K562 (cell line): ENCODE measurements around the gene ENPP5. TPM values are rescaled to one million over a fixed set of nuclear protein-coding genes. Genes with fewer than 3 reads are reported as not detected.

Source experiments
- ATAC-seq: fragments of 200-7000 bp; cut with Tn5 transposase; 3 replicates; pipeline ENCODE4 v1.9.1; 2020; ENCODE audit warnings: moderate library complexity
- BruUV-seq: library from RNA; stranded (reverse); fragments of 400-500 nt; replicated peaks from 2 replicates; lab custom pipeline; 2021; lab: Mats Ljungman, UMichigan
- CTCF ChIA-PET: fragments of 300-600 bp; formaldehyde crosslinking; extraction: SDS; loops from one replicate; lab custom pipeline; 2021; ENCODE audit warnings: low intra/inter-chr PET ratio; lab: Yijun Ruan, JAX
- POLR2A ChIA-PET: fragments of 300-600, 350-650 bp; sonication (Branson Sonifier 250); formaldehyde crosslinking; extraction: SDS; loops from one replicate; lab custom pipeline; 2021; ENCODE audit warnings: antibody characterized with exemption, inconsistent platforms; lab: Yijun Ruan, JAX
- DNase-seq, 4 experiments: peaks; one replicate each; pipeline versions ENCODE4 v3.0.0 to v3.0.0-alpha.2; 2011 to 2018; ENCODE audit warnings: low spot score in 3 of 4, mixed read lengths in 3 of 4; ENCODE audit errors: extremely low read depth in 1 of 4
- FAIRE-seq: peaks from 2 replicates; lab custom pipeline; 2011; peaks lifted over from hg19 to GRCh38; lab: Jason Lieb, UNC
- H2AFZ ChIP-seq: 2 replicates; pipeline ENCODE4 v1.6.0; 2011; ENCODE audit warnings: low read depth, low read length, control low read depth, inconsistent platforms
- H3K27ac ChIP-seq: fragments of 200-600 bp; 3 replicates; pipeline ENCODE4 v1.8.0; 2011; ENCODE audit warnings: low read depth, mild to moderate bottlenecking, control low read depth, inconsistent platforms, low read length, moderate library complexity, mixed read lengths; ENCODE audit errors: extremely low read depth
- H3K27me3 ChIP-seq, 2 experiments: fragments of 300-600 bp in 1 of 2; 2 replicates in 1 of 2; 3 replicates in 1 of 2; pipeline versions ENCODE4 v1.6.0 to v1.8.0; 2011; ENCODE audit warnings: inconsistent platforms in 2 of 2, low read length in 2 of 2, mild to moderate bottlenecking in 1 of 2, mixed read lengths in 1 of 2, moderate library complexity in 1 of 2; ENCODE audit not compliant: control insufficient read depth in 2 of 2, insufficient read depth in 2 of 2
- H3K36me3 ChIP-seq: fragments of 300-600 bp; 3 replicates; pipeline ENCODE4 v1.8.0; 2011; ENCODE audit warnings: mild to moderate bottlenecking, low read length, inconsistent platforms; ENCODE audit not compliant: control insufficient read depth, insufficient read depth
- H3K4me1 ChIP-seq, 2 experiments: fragments of 200-600 bp in 1 of 2; replicated peaks in 1 of 2; 2 replicates in 1 of 2; 3 replicates in 1 of 2; pipeline versions ENCODE4 v1.5.1 to v1.8.0; 2011; ENCODE audit warnings: inconsistent platforms in 2 of 2, low read length in 2 of 2, mild to moderate bottlenecking in 1 of 2, mixed read lengths in 1 of 2, moderate library complexity in 1 of 2; ENCODE audit not compliant: control insufficient read depth in 2 of 2, insufficient read depth in 2 of 2
- H3K4me2 ChIP-seq: 2 replicates; pipeline ENCODE4 v1.6.1; 2011; ENCODE audit warnings: low read length, control low read depth, inconsistent platforms, mixed read lengths; ENCODE audit not compliant: insufficient read depth
- H3K4me3 ChIP-seq: fragments of 200-600 bp; sonication (generic), shearing (Covaris generic); 2 replicates; pipeline ENCODE4 v1.5.1; 2016; ENCODE audit warnings: control low read depth, inconsistent platforms
- H3K79me2 ChIP-seq: fragments of 200-600 bp; 3 replicates; pipeline ENCODE4 v1.8.0; 2011; ENCODE audit warnings: low read length, inconsistent platforms; ENCODE audit not compliant: control insufficient read depth, insufficient read depth
- H3K9ac ChIP-seq, 2 experiments: 2 replicates each; pipeline versions ENCODE4 v1.6.0 to v1.6.1; 2011; ENCODE audit warnings: low read depth in 2 of 2, low read length in 2 of 2, control low read depth in 1 of 2, inconsistent platforms in 1 of 2, mild to moderate bottlenecking in 1 of 2, mixed read lengths in 1 of 2; ENCODE audit not compliant: insufficient read depth in 1 of 2
- H3K9me1 ChIP-seq: one replicate; pipeline ENCODE4 v1.6.0; 2011; ENCODE audit warnings: inconsistent platforms, mild to moderate bottlenecking, low read length, moderate library complexity; ENCODE audit not compliant: control insufficient read depth, insufficient read depth
- H3K9me3 ChIP-seq: replicated peaks from 2 replicates; pipeline ENCODE4 v1.5.1; 2011; ENCODE audit warnings: low read depth, low read length, inconsistent platforms; ENCODE audit not compliant: control insufficient read depth, insufficient read depth
- H4K20me1 ChIP-seq: replicated peaks from 2 replicates; pipeline ENCODE4 v1.6.1; 2011; ENCODE audit warnings: low read length, inconsistent platforms, mixed read lengths; ENCODE audit not compliant: control insufficient read depth, insufficient read depth
- DIDO1 ChIP-seq: fragments of 450-650 bp; IDR thresholded peaks from 2 replicates; pipeline ENCODE4 v1.6.1; 2016; ENCODE audit warnings: low read depth, missing biosample characterization, missing genetic modification characterization
- ELK1 ChIP-seq: sonication (generic); formaldehyde crosslinking; IDR thresholded peaks from 2 replicates; pipeline ENCODE4 v1.8.1; 2022; ENCODE audit warnings: missing genetic modification reagents
- ETV6 ChIP-seq, 3 experiments: fragments of 150-350 bp in 1 of 3; sonication (generic) in 1 of 3; formaldehyde crosslinking in 1 of 3; IDR thresholded peaks; 2 replicates each; pipeline versions ENCODE4 v1.6.1 to v1.8.0; 2014 to 2022; ENCODE audit warnings: borderline replicate concordance in 2 of 3, low read depth in 2 of 3, antibody characterized with exemption in 1 of 3, low read length in 1 of 3, mild to moderate bottlenecking in 1 of 3, missing genetic modification reagents in 1 of 3
- FOXA3 ChIP-seq, 2 experiments: fragments of 450-650 bp in 1 of 2; sonication (generic) in 1 of 2; formaldehyde crosslinking; IDR thresholded peaks in 1 of 2; conservative IDR thresholded peaks in 1 of 2; 2 replicates each; pipeline versions ENCODE4 v1.4.0 to v1.8.0; 2020 to 2022; ENCODE audit warnings: mild to moderate bottlenecking in 2 of 2, missing genetic modification reagents in 1 of 2
- POLR2AphosphoS2 ChIP-seq: IDR thresholded peaks from 2 replicates; pipeline ENCODE4 v1.6.1; 2012; ENCODE audit warnings: low read length, improper control_type of control experiment
- ZNF146 ChIP-seq: IDR thresholded peaks from one replicate; pipeline ENCODE4 v1.6.1; 2018; ENCODE audit warnings: missing compliant biosample characterization; ENCODE audit not compliant: unreplicated experiment
- ZNF408 ChIP-seq: fragments of 250-450 bp; sonication (Bioruptor Pico); IDR thresholded peaks from 2 replicates; pipeline ENCODE4 v1.4.0; 2020; ENCODE audit warnings: low read depth, mild to moderate bottlenecking, moderate library complexity
- ZNF780A ChIP-seq: fragments of 250-450 bp; sonication (Bioruptor Pico); IDR thresholded peaks from 2 replicates; pipeline ENCODE4 v1.5.0; 2021; ENCODE audit warnings: mild to moderate bottlenecking
- ZSCAN32 ChIP-seq: fragments of 450-650 bp; formaldehyde crosslinking; IDR thresholded peaks from 2 replicates; pipeline ENCODE4 v1.4.0; 2020; ENCODE audit warnings: mild to moderate bottlenecking, moderate library complexity
- WGBS: fragments of 100-300 bp; shearing (Covaris generic); methylation state at CpG from one replicate; pipeline ENCODE4 v1.1.6; 2016; ENCODE audit warnings: low coverage, mixed read lengths; ENCODE audit not compliant: insufficient coverage; ENCODE audit errors: missing lambda C conversion rate; 5-methylcytosine and 5-hydroxymethylcytosine counted together
- in situ Hi-C: fragments of 300-500 bp; cut with MboI; formaldehyde crosslinking; loops from 4 replicates; pipeline ENCODE4 v1.15.0; 2018; ENCODE audit warnings: inconsistent platforms, mixed read lengths
- intact Hi-C: fragments of 100-400 bp; cut with micrococcal nuclease; formaldehyde crosslinking; loops from 2 replicates; pipeline ENCODE4 v1.14.2; 2022
- polyA plus RNA-seq, 8 experiments: library from polyadenylated mRNA; depleted of rRNA in 4 of 8; stranded (reverse) in 5 of 8; unstranded in 3 of 8; fragments of >200 nt; fragmentation: Nextera tagmentation in 2 of 8; fragmentation: Illumina TruSeq in 1 of 8; extraction: Ambion mirVana in 2 of 8; extraction: Trizol in 1 of 8; gene quantifications; 2 replicates each; pipeline versions ENCODE4 v1.2.1 to v1.2.3, GENCODE V29; 2011 to 2014; ENCODE audit warnings: inconsistent platforms in 1 of 8, missing spikeins in 1 of 8
- total RNA-seq, 7 experiments: library from RNA; depleted of rRNA in 6 of 7; stranded (reverse); fragments of >200 nt in 6 of 7; fragmentation: Illumina TruSeq in 2 of 7; extraction: Trizol in 2 of 7; gene quantifications; 2 replicates each; pipeline versions ENCODE4 v1.2.1 to v1.2.3, GENCODE V29; 2011 to 2021; ENCODE audit warnings: low replicate concordance in 1 of 7
- TF ChIP-seq, protein P1 (sequence below): fragments of 250-450 bp; sonication (Bioruptor Pico); IDR thresholded peaks from 2 replicates; pipeline ENCODE4 v1.9.0; 2021; ENCODE audit warnings: mild to moderate bottlenecking

Gene ENPP5
- total and polyA plus RNA-seq, 9 of the 15 experiments (the other 6 are each of a cell fraction or from before 2014, with no cell fraction given): not detected

DNA sequence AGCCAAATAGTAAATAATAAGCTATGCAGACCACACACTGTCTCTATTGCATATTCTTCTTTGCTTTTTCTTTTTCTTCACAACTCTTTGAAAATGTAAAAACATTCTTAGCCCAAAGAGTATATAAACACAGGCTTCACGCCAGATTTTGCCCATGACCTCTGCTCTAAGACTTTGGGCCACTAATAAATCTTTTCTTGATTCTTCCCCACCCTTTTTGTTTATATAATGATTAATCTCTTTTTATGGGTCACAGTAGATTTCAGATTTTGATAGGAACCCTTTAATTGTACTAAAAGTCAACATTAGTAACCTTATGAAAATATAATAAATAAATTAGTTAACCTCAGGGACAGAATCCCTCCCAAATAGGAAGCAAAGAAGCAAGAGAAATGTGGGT lies 15.8 kb upstream of the ENPP5 start:
- no peaks in the 10 kb centered on the region for H3K9me1 ChIP-seq
- WGBS: 0% methylated on average over 1 of the region's 1 CpG
- no peak overlapping the region for H2AFZ ChIP-seq
- ChIA-PET CTCF (no interaction called here), POLR2A (no interaction called here)
- no peak for ATAC-seq
- no peaks in the 10 kb centered on the region for H3K36me3 ChIP-seq
- FAIRE-seq: no peak
- no peaks in the 10 kb centered on the region for H4K20me1 ChIP-seq
- H3K27ac ChIP-seq: no peak overlapping the region
- intact Hi-C loops: no loop called here
- H3K9me3 ChIP-seq: no peaks in the 10 kb centered on the region
- no peak overlapping the region for H3K4me3 ChIP-seq
- H3K79me2 ChIP-seq: no peaks in the 10 kb centered on the region
- H3K4me2 ChIP-seq: no peak overlapping the region
- no peaks in the 10 kb centered on the region; a peak in 1 of 5 replicates for H3K27me3 ChIP-seq
- no peak for DNase-seq
- TF ChIP-seq DIDO1 (tag): no peak
- TF ChIP-seq ZNF780A (CRISPR knock-in tag): no peak
- TF ChIP-seq ZNF146 (CRISPR knock-in tag): no peak
- TF ChIP-seq ETV6 (IDR thresholded peaks at IDR 0.05; ENCODE audit: borderline replicate concordance in 1 of 2, low read depth in 2 of 2, low read length in 1 of 2): no peak
- no peak for TF ChIP-seq ETV6 (CRISPR knock-in tag; IDR thresholded peaks at IDR 0.05; ENCODE audit: borderline replicate concordance)
- TF ChIP-seq FOXA3 (CRISPR knock-in tag; conservative IDR thresholded peaks at IDR 0.05 in 1 of 2, IDR thresholded peaks at IDR 0.05 in 1 of 2): no peak
- no peak for TF ChIP-seq ELK1 (CRISPR knock-in tag)
- no peak for TF ChIP-seq ZNF408 (CRISPR knock-in tag)
- TF ChIP-seq ZSCAN32 (CRISPR knock-in tag): no peak
- TF ChIP-seq, protein P1, sequence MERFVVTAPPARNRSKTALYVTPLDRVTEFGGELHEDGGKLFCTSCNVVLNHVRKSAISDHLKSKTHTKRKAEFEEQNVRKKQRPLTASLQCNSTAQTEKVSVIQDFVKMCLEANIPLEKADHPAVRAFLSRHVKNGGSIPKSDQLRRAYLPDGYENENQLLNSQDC (CRISPR knock-in tag): no peak
- no peak for TF ChIP-seq POLR2AphosphoS2
- TF ChIP-seq, all 486 proteins: peak for 0
- no peaks in the 10 kb centered on the region for H3K4me1 ChIP-seq
- BruUV-seq: no TSS peak
- in situ Hi-C loops: no loop called here
- H3K9ac ChIP-seq: no peak overlapping the region
